BJ (cell line): ENCODE measurements around the gene CIAO2A. TPM values are rescaled to one million over a fixed set of nuclear protein-coding genes. Genes with fewer than 3 reads are reported as not detected.

Experiments
- CTCF ChIA-PET: fragments of 350-600 bp; formaldehyde crosslinking; extraction: SDS; loops from one replicate; lab custom pipeline; 2021; ENCODE audit warnings: antibody characterized with exemption, inconsistent platforms; lab: Yijun Ruan, JAX
- POLR2A ChIA-PET: fragments of 300-600 bp; sonication (Branson Sonifier 250); formaldehyde crosslinking; extraction: SDS; loops from one replicate; lab custom pipeline; 2021; ENCODE audit warnings: antibody characterized with exemption; lab: Charles Lee
- DNase-seq: peaks from one replicate; pipeline ENCODE4 v3.0.0-alpha.2; 2011; ENCODE audit warnings: low read depth
- H3K27me3 ChIP-seq: 2 replicates; pipeline ENCODE4 v1.6.0; 2011; ENCODE audit warnings: low read length; ENCODE audit not compliant: control insufficient read depth, insufficient read depth
- H3K36me3 ChIP-seq: 2 replicates; pipeline ENCODE4 v1.5.1; 2011; ENCODE audit warnings: low read length; ENCODE audit not compliant: control insufficient read depth, insufficient read depth
- H3K4me3 ChIP-seq: 2 replicates; pipeline ENCODE4 v1.5.1; 2011; ENCODE audit warnings: low read depth, mild to moderate bottlenecking, control low read depth, low read length
- CTCF ChIP-seq: IDR thresholded peaks from 2 replicates; pipeline ENCODE4 v1.5.1; 2011; ENCODE audit warnings: low read depth, mild to moderate bottlenecking, control low read depth, inconsistent platforms, low read length, moderate library complexity; ENCODE audit not compliant: insufficient read depth
- polyA plus RNA-seq: library from polyadenylated mRNA; depleted of rRNA; stranded (reverse); fragments of >200 nt; gene quantifications from 2 replicates; pipeline ENCODE4 v1.2.3, GENCODE V29; 2011

CIAO2A gene
- polyA plus RNA-seq, 1 experiment = 24.6 TPM

GRCh38 chr15:64137226-64137833 is 43.7 kb upstream of the CIAO2A start:
- H3K27me3 ChIP-seq = no peaks in the 10 kb centered on the region
- DNase-seq = no peak
- ChIA-PET POLR2A (no interaction called here), CTCF (no interaction called here)
- no peak for TF ChIP-seq CTCF
- no peak overlapping the region for H3K4me3 ChIP-seq
- peaks cover 34% of the 10 kb centered on the region for H3K36me3 ChIP-seq

GRCh38 chr15:64136347-64136746 is 42.7 kb upstream of the CIAO2A start:
- DNase-seq = no peak
- TF ChIP-seq CTCF = no peak
- ChIA-PET POLR2A (no interaction called here), CTCF (no interaction called here)
- H3K36me3 ChIP-seq = peaks cover 33% of the 10 kb centered on the region
- no peaks in the 10 kb centered on the region for H3K27me3 ChIP-seq
- no peak overlapping the region for H3K4me3 ChIP-seq

- ChIA-PET POLR2A (no interaction called here), CTCF (interaction anchor here (1.4 kb wide), 1 partner anchor 9 kb away, joined by 4 read pairs; no protein-coding TSS in a partner anchor)
- no peak for TF ChIP-seq CTCF
- no peaks in the 10 kb centered on the region for H3K27me3 ChIP-seq
- peaks cover 41% of the 10 kb centered on the region for H3K36me3 ChIP-seq
- DNase-seq = no peak
- no peak overlapping the region for H3K4me3 ChIP-seq
These were observed 40.7 kb upstream of the CIAO2A start for GRCh38 chr15:64134345-64134829.

GRCh38 chr15:64133623-64134344 is 40.1 kb upstream of the CIAO2A start:
- no peak for DNase-seq
- no peaks in the 10 kb centered on the region for H3K27me3 ChIP-seq
- no peak for TF ChIP-seq CTCF
- no peak overlapping the region for H3K4me3 ChIP-seq
- ChIA-PET POLR2A (no interaction called here), CTCF (interaction anchor here (1.4 to 1.9 kb wide), 2 partner anchors 8 to 20 kb away, joined by 4 to 9 read pairs; no protein-coding TSS in a partner anchor)
- peaks cover 41% of the 10 kb centered on the region for H3K36me3 ChIP-seq

DNA sequence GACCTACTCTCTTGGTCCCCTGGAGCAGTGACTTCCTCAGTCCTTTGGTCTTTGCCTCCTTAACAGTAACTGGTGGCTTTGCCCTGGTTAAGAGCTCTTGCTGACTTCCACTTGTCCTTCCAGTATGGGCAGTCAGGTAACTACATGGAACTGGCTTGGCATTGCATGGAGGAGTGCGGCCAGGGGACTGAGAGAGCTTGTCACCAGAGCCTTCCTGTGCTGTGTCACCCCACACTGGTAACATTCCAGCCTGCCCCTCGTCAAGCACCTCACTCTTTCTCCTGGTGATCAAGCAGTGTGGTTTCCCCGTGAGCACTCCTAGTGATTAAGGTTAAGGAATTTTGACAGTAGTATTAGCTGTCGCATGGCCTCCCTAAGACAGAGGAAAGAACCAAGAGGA is 38.6 kb upstream of the CIAO2A start:
- CTCF ChIA-PET = interaction anchor here (1.1 to 2.4 kb wide), 4 partner anchors 13 to 21 kb away, joined by 3 to 11 read pairs (median 8); no protein-coding TSS in a partner anchor
- Histone ChIP-seq H3K4me3 (no peak overlapping the region), H3K36me3 (peaks cover 32% of the 10 kb centered on the region), H3K27me3 (no peaks in the 10 kb centered on the region)
- no peak for TF ChIP-seq CTCF
- no peak for DNase-seq
- POLR2A ChIA-PET = no interaction called here
